22Rv1 (cell line): ENCODE results near the gene ANGPTL2.

Source experiments
- H3K27ac ChIP-seq: fragments of 450-650 bp; 2 replicates; pipeline ENCODE4 v1.5.1; 2017
- CTCF ChIP-seq: fragments of 450-650 bp; IDR thresholded peaks from 2 replicates; pipeline ENCODE4 v1.5.1; 2017; ENCODE audit warnings: mild to moderate bottlenecking
- ZFX ChIP-seq: fragments of 450-650 bp; IDR thresholded peaks from 2 replicates; pipeline ENCODE4 v1.6.1; 2017; ENCODE audit warnings: antibody characterized with exemption, borderline replicate concordance

The ANGPTL2 gene

DNA sequence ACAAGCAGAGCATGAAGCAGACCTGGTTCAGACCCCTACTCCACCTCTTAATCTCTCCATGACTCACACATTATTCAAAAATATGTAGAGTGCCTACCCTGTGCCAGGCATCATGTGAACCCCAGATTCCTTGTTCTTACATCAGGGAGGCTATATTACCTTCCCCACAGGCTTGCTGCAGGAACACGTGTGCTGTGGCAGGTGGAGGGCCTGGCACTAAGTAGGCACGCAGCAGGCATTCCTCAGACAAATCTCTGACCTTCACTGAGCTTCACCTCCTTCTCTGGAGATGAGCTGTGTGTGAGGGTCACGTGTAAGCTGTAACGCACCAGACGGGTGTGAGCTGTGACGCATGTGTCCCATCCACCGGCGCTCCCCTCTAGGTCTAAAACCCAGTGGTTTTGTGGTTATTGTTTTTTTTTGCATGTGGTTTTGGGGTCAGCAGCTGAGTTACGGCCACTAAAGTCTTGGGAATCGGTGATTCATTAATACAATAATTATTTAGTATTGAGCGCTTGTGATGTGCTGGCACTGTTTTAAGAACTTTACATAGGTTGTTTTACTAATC, 30.3 kb downstream of the ANGPTL2 start:
- H3K27ac ChIP-seq = no peak overlapping the region
- TF ChIP-seq ZFX (no peak), CTCF (no peak)

GRCh38 chr9:127091526-127091925, 30.9 kb downstream of the ANGPTL2 start:
- no peak for TF ChIP-seq CTCF
- TF ChIP-seq ZFX = no peak
- H3K27ac ChIP-seq = no peak overlapping the region

DNA sequence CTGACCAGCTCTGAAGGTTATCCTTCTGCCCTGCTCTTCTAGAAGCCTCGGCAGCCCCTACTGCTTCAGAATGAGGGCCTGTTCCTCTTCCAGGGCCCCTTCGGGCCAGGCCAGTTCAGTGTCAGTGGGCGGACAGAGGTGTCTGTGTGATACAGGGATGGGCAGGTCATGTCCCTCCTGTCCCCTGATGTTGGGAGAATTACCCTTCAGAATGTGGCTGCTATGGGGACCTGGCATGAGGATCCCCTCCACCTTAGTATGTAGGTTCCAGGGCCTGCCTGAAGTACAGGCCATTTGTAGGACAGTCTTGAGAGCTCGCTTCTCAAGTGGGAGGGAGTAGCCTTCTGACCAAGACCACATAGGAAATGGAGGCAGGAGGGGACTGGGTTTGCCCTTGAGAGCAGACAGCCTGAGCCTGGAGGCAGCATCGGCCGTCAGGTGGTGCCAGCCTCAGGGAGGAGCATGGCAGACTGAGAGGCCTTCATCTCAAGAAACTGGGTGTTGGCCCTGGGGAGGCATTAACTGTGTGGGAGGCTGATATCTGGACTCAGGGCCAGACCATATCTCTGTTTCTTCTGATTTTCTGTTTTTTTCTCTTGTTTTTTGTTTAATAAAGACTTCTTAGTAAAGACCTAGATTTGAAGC, 32.0 kb downstream of the ANGPTL2 start:
- no peak overlapping the region for H3K27ac ChIP-seq
- TF ChIP-seq ZFX (no peak), CTCF (no peak)

- TF ChIP-seq ZFX = no peak
- no peak for TF ChIP-seq CTCF
- H3K27ac ChIP-seq = no peak overlapping the region
These were observed 32.8 kb downstream of the ANGPTL2 start for GRCh38 chr9:127089631-127090081.

DNA sequence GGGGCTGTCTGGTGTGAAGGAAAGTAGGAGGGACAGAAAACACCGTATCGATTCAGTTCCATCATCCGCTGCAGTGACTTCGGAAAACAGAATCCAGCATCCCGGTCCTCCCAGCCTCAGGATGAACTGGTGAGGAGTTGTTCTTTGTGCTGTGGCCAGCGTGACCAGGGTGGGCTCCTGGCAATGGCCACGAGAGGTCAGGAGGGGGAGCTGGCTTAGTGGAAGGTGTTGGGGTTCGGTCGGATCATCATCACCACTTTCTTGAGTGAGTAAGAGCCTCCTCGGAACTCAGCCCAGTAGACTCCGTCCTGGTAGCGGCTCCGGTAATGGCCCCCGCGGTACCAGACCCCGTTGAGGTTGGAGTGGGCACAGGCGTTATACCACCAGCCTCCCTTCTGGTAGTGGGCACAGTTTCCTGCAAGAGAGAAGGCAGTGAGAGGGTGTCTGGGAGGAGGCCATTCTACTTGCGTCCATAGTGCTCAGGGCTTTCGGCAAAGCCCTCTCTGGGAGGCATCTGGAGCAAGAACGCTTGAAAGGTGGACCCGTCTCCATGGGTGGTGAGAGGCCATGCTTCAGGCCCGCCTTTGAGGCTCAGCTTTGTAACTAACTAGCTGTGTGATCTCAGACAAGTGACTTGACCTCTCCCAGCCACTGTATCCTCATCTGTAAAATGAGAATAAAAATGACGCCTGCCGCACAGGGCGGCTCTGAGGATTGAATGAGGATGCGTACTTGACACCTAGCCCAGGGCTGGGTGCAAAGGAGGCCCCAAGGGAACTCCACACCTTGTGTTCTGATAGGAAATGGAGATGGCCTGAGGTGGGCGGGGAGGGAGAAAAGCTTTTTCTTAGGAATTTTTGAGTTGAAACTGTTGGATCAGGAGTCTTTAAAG, 33.5 kb downstream of the ANGPTL2 start:
- H3K27ac ChIP-seq = no peak overlapping the region
- TF ChIP-seq CTCF = no peak
- TF ChIP-seq ZFX = no peak

DNA sequence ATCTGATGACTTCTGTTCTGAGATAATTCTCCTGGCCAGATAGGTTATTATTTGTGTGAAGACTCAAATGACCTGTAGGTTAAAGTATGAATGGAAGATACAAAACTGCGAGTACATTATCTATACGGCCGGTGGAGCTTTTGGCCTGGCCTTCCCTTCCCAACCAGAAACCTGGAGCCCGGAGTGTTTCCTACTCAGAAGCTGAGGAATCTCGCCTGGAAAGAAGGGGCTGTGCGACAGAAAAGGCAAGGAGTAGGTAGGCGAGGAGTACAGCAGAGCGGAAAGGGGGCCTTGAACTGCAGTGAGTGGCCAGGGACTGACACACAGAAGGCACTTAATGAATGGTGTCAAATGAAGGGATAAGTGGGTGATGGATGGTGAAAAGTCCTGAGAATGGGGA, 34.6 kb downstream of the ANGPTL2 start:
- H3K27ac ChIP-seq = no peak overlapping the region

More for the DNA sequence above, 34.6 kb downstream of the ANGPTL2 start:
- no peak for TF ChIP-seq CTCF
- TF ChIP-seq ZFX = no peak
